ENCODE measurements around the gene SMARCAD1. TPM values are rescaled to one million over a fixed set of nuclear protein-coding genes. Genes with fewer than 3 reads are reported as not detected.

Gene SMARCAD1
- total RNA-seq, 1 donor from 2014 or later: 36.0 TPM

GRCh38 chr4:94175553-94176261 lies 32.0 kb upstream of the SMARCAD1 start:
- Histone ChIP-seq H3K4me2 (ENCODE audit: low read length) (no peak overlapping the region), H2AFZ (ENCODE audit: low read depth, low read length) (no peak overlapping the region), H3K79me2 (ENCODE audit: insufficient read depth, low read length) (no peaks in the 10 kb centered on the region), H3K36me3 (ENCODE audit: insufficient read depth, low read length) (no peaks in the 10 kb centered on the region), H3K9me3 (ENCODE audit: insufficient read depth, low read depth, low read length) (no peaks in the 10 kb centered on the region), H3K27me3 (ENCODE audit: insufficient read depth, low read length) (no peaks in the 10 kb centered on the region), H4K20me1 (ENCODE audit: insufficient read depth, low read length) (no peaks in the 10 kb centered on the region), H3K27ac (ENCODE audit: low read depth, low read length) (no peak overlapping the region), H3K9ac (ENCODE audit: low read length) (no peak overlapping the region), H3K4me3 (ENCODE audit: insufficient read depth, low read depth, low read length) (no peak overlapping the region), H3K4me1 (ENCODE audit: insufficient read depth, low read length) (no peaks in the 10 kb centered on the region)
- Mint-ChIP-seq H3K27ac (ENCODE audit: unreplicated experiment) (no peak overlapping the region), H3K9me3 (ENCODE audit: unreplicated experiment) (peaks cover 6% of the 10 kb centered on the region), H3K36me3 (ENCODE audit: low read depth, unreplicated experiment) (no peaks in the 10 kb centered on the region), H3K4me1 (ENCODE audit: low read depth, unreplicated experiment) (peaks cover 5% of the 10 kb centered on the region), H3K27me3 (ENCODE audit: low read depth, unreplicated experiment) (no peaks in the 10 kb centered on the region), H3K4me3 (ENCODE audit: unreplicated experiment) (no peak overlapping the region)
- TF ChIP-seq CTCF (IDR thresholded peaks at IDR 0.05; ENCODE audit: insufficient read depth, low read depth, low read length) (no peak), EZH2 (IDR thresholded peaks at IDR 0.05; ENCODE audit: insufficient read depth, low read length) (no peak)
- no peak for DNase-seq (ENCODE audit: low read depth)
- no peak for FAIRE-seq

- Mint-ChIP-seq H3K4me3 (ENCODE audit: unreplicated experiment) (no peak overlapping the region), H3K27me3 (ENCODE audit: low read depth, unreplicated experiment) (no peaks in the 10 kb centered on the region), H3K27ac (ENCODE audit: unreplicated experiment) (peak overlapping the region; percentile 50), H3K36me3 (ENCODE audit: low read depth, unreplicated experiment) (no peaks in the 10 kb centered on the region), H3K4me1 (ENCODE audit: low read depth, unreplicated experiment) (peaks cover 5% of the 10 kb centered on the region), H3K9me3 (ENCODE audit: unreplicated experiment) (no peaks in the 10 kb centered on the region)
- FAIRE-seq (no peak), DNase-seq (ENCODE audit: low read depth) (no peak)
- H4K20me1 ChIP-seq (ENCODE audit: insufficient read depth, low read length): no peaks in the 10 kb centered on the region
- H3K36me3 ChIP-seq (ENCODE audit: insufficient read depth, low read length): no peaks in the 10 kb centered on the region
- no peaks in the 10 kb centered on the region for H3K79me2 ChIP-seq (ENCODE audit: insufficient read depth, low read length)
- H3K27me3 ChIP-seq (ENCODE audit: insufficient read depth, low read length): no peaks in the 10 kb centered on the region
- H3K9me3 ChIP-seq (ENCODE audit: insufficient read depth, low read depth, low read length): no peaks in the 10 kb centered on the region
- H3K4me3 ChIP-seq (ENCODE audit: insufficient read depth, low read depth, low read length): no peak overlapping the region
- no peak overlapping the region for H3K27ac ChIP-seq (ENCODE audit: low read depth, low read length)
- no peak overlapping the region for H3K9ac ChIP-seq (ENCODE audit: low read length)
- H3K4me1 ChIP-seq (ENCODE audit: insufficient read depth, low read length): no peaks in the 10 kb centered on the region
- TF ChIP-seq CTCF (IDR thresholded peaks at IDR 0.05; ENCODE audit: insufficient read depth, low read depth, low read length) (no peak), EZH2 (IDR thresholded peaks at IDR 0.05; ENCODE audit: insufficient read depth, low read length) (no peak)
- H2AFZ ChIP-seq (ENCODE audit: low read depth, low read length): no peak overlapping the region
- no peak overlapping the region for H3K4me2 ChIP-seq (ENCODE audit: low read length)
Measured at GRCh38 chr4:94177822-94178221, 29.8 kb upstream of the SMARCAD1 start.

GRCh38 chr4:94181815-94182214 lies 25.9 kb upstream of the SMARCAD1 start:
- Histone ChIP-seq H2AFZ (ENCODE audit: low read depth, low read length) (no peak overlapping the region), H3K9me3 (ENCODE audit: insufficient read depth, low read depth, low read length) (no peaks in the 10 kb centered on the region), H3K79me2 (ENCODE audit: insufficient read depth, low read length) (no peaks in the 10 kb centered on the region), H4K20me1 (ENCODE audit: insufficient read depth, low read length) (no peaks in the 10 kb centered on the region), H3K27me3 (ENCODE audit: insufficient read depth, low read length) (no peaks in the 10 kb centered on the region), H3K9ac (ENCODE audit: low read length) (no peak overlapping the region), H3K4me2 (ENCODE audit: low read length) (no peak overlapping the region), H3K36me3 (ENCODE audit: insufficient read depth, low read length) (no peaks in the 10 kb centered on the region), H3K27ac (ENCODE audit: low read depth, low read length) (no peak overlapping the region), H3K4me3 (ENCODE audit: insufficient read depth, low read depth, low read length) (no peak overlapping the region), H3K4me1 (ENCODE audit: insufficient read depth, low read length) (no peaks in the 10 kb centered on the region)
- no peaks in the 10 kb centered on the region for H3K27me3 Mint-ChIP-seq (ENCODE audit: low read depth, unreplicated experiment)
- no peak for TF ChIP-seq CTCF (IDR thresholded peaks at IDR 0.05; ENCODE audit: insufficient read depth, low read depth, low read length)
- TF ChIP-seq EZH2 (IDR thresholded peaks at IDR 0.05; ENCODE audit: insufficient read depth, low read length): no peak
- H3K4me1 Mint-ChIP-seq (ENCODE audit: low read depth, unreplicated experiment): peaks cover 5% of the 10 kb centered on the region
- no peak overlapping the region for H3K27ac Mint-ChIP-seq (ENCODE audit: unreplicated experiment)
- H3K36me3 Mint-ChIP-seq (ENCODE audit: low read depth, unreplicated experiment): no peaks in the 10 kb centered on the region
- no peaks in the 10 kb centered on the region for H3K9me3 Mint-ChIP-seq (ENCODE audit: unreplicated experiment)
- DNase-seq (ENCODE audit: low read depth) (no peak), FAIRE-seq (no peak)
- no peak overlapping the region for H3K4me3 Mint-ChIP-seq (ENCODE audit: unreplicated experiment)
